Caco-2 (cell line): ENCODE results near the gene ADCY9. TPM values are rescaled to one million over a fixed set of nuclear protein-coding genes. Genes with fewer than 3 reads are reported as not detected.
A peak's percentile ranks its signal among the peaks of the same experiment; 100 is the strongest.

ENCODE experiments used
- BruUV-seq: library from RNA; stranded (reverse); fragments of 400-500 nt; replicated peaks from 2 replicates; lab custom pipeline; 2021; lab: Mats Ljungman, UMichigan
- CTCF ChIA-PET: fragments of 300-600 bp; sonication (Branson Sonifier 250); formaldehyde crosslinking; loops from one replicate; lab custom pipeline; 2022; ENCODE audit warnings: antibody characterized with exemption; lab: Charles Lee
- POLR2A ChIA-PET: fragments of 300-600 bp; sonication (Branson Sonifier 250); formaldehyde crosslinking; loops from one replicate; lab custom pipeline; 2022; ENCODE audit warnings: antibody characterized with exemption; lab: Charles Lee
- DNase-seq, 2 experiments: peaks; one replicate each; pipeline versions ENCODE4 v3.0.0 to v3.0.0-alpha.2; 2020 to 2022
- H3K27me3 ChIP-seq: replicated peaks from 2 replicates; pipeline ENCODE4 v1.6.0; 2011; ENCODE audit warnings: low read length; ENCODE audit not compliant: control insufficient read depth, insufficient read depth
- H3K36me3 ChIP-seq: 2 replicates; pipeline ENCODE4 v1.5.1; 2011; ENCODE audit warnings: low read length; ENCODE audit not compliant: control insufficient read depth, insufficient read depth
- H3K4me1 ChIP-seq: fragments of 250-450 bp; sonication (Bioruptor Pico); 2 replicates; pipeline ENCODE4 v1.5.1; 2020; ENCODE audit warnings: mild to moderate bottlenecking
- H3K4me3 ChIP-seq: 2 replicates; pipeline ENCODE4 v1.5.1; 2011; ENCODE audit warnings: low read depth, mild to moderate bottlenecking, control low read depth, low read length
- H3K9me3 ChIP-seq: fragments of 250-450 bp; sonication (Bioruptor Pico); 2 replicates; pipeline ENCODE4 v1.5.1; 2020; ENCODE audit warnings: mild to moderate bottlenecking, moderate library complexity
- H3K27ac Mint-ChIP-seq: one replicate; pipeline ENCODE4 v1.8.0; 2022; ENCODE audit warnings: mixed read lengths; ENCODE audit not compliant: unreplicated experiment
- H3K27me3 Mint-ChIP-seq: one replicate; pipeline ENCODE4 v1.8.0; 2022; ENCODE audit warnings: mixed read lengths; ENCODE audit not compliant: insufficient read depth, unreplicated experiment
- H3K36me3 Mint-ChIP-seq: one replicate; pipeline ENCODE4 v1.8.0; 2022; ENCODE audit warnings: mild to moderate bottlenecking, mixed read lengths; ENCODE audit not compliant: insufficient read depth, unreplicated experiment
- H3K4me1 Mint-ChIP-seq: one replicate; pipeline ENCODE4 v1.8.0; 2022; ENCODE audit warnings: low read depth, mixed read lengths; ENCODE audit not compliant: unreplicated experiment
- H3K4me3 Mint-ChIP-seq: one replicate; pipeline ENCODE4 v1.8.0; 2022; ENCODE audit warnings: mild to moderate bottlenecking, moderate library complexity, mixed read lengths; ENCODE audit not compliant: unreplicated experiment
- H3K9me3 Mint-ChIP-seq: one replicate; pipeline ENCODE4 v1.8.0; 2022; ENCODE audit warnings: mixed read lengths; ENCODE audit not compliant: unreplicated experiment
- CTCF ChIP-seq, 2 experiments: fragments of 200-600 bp in 1 of 2; IDR thresholded peaks; 1 replicate in 1 of 2; 2 replicates in 1 of 2; pipeline versions ENCODE4 v1.5.1 to v1.8.0; 2011 to 2022; ENCODE audit warnings: antibody characterized with exemption in 1 of 2, control low read depth in 1 of 2, inconsistent platforms in 1 of 2, low read depth in 1 of 2, low read length in 1 of 2, mild to moderate bottlenecking in 1 of 2, moderate library complexity in 1 of 2; ENCODE audit not compliant: insufficient read depth in 1 of 2, severe bottlenecking in 1 of 2, unreplicated experiment in 1 of 2
- intact Hi-C: fragments of 100-400 bp; cut with micrococcal nuclease; formaldehyde crosslinking; loops from one replicate; pipeline ENCODE4 v1.10.0; 2022; ENCODE audit not compliant: unreplicated experiment
- total RNA-seq: library from RNA; stranded (reverse); gene quantifications from 2 replicates; pipeline ENCODE4 v1.2.3, GENCODE V29; 2022

ADCY9 gene
- total RNA-seq, 1 experiment from 2014 or later: 11.5 TPM

DNA sequence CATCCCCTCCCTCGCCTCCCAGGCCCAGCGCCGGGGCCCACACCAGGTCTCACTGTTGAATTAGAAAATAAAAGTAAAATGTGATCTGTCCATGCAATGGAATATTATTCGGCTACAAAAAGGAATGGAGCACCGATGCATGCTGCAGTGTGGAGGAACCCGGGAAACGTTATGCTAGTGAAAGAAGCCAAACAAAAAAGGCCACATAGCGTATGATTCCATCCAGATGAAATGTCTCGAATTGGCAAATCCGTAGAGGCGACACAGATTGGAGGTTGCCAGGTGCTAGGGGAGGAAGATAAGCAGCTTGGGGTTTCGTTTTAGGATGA, 972 bp upstream of the ADCY9 start:
- POLR2A ChIA-PET: no interaction called here
- Mint-ChIP-seq H3K27me3 (no peaks in the 10 kb centered on the region), H3K4me1 (peaks cover 10% of the 10 kb centered on the region), H3K4me3 (peak overlapping the region; percentile 73), H3K36me3 (peaks cover 12% of the 10 kb centered on the region), H3K9me3 (no peaks in the 10 kb centered on the region), H3K27ac (peak overlapping the region; percentile 9)
- H3K4me3 ChIP-seq: peak overlapping the region; percentile 62
- peaks cover 5% of the 10 kb centered on the region; the same call in 1 of the 2 replicates for H3K4me1 ChIP-seq
- TF ChIP-seq CTCF (IDR thresholded peaks at IDR 0.05; ENCODE audit: insufficient read depth in 1 of 2, low read depth in 1 of 2, low read length in 1 of 2, severe bottlenecking in 1 of 2, unreplicated experiment in 1 of 2): no peak
- no peaks in the 10 kb centered on the region for H3K27me3 ChIP-seq
- BruUV-seq: no TSS peak
- no peaks in the 10 kb centered on the region for H3K36me3 ChIP-seq
- no peaks in the 10 kb centered on the region for H3K9me3 ChIP-seq
- intact Hi-C loops: no loop called here
- DNase-seq: no peak
- CTCF ChIA-PET: no interaction called here

GRCh38 chr16:4115949-4116318, 308 bp downstream of the ADCY9 start:
- Mint-ChIP-seq H3K4me1 (peaks cover 10% of the 10 kb centered on the region), H3K36me3 (peaks cover 10% of the 10 kb centered on the region), H3K9me3 (no peaks in the 10 kb centered on the region), H3K4me3 (peak overlapping the region; percentile 73), H3K27me3 (no peaks in the 10 kb centered on the region), H3K27ac (no peak overlapping the region)
- POLR2A ChIA-PET: no interaction called here
- H3K36me3 ChIP-seq: no peaks in the 10 kb centered on the region
- intact Hi-C loops: no loop called here
- H3K27me3 ChIP-seq: no peaks in the 10 kb centered on the region
- TF ChIP-seq CTCF (IDR thresholded peaks at IDR 0.05; ENCODE audit: insufficient read depth in 1 of 2, low read depth in 1 of 2, low read length in 1 of 2, severe bottlenecking in 1 of 2, unreplicated experiment in 1 of 2): no peak
- BruUV-seq: no TSS peak
- no peak for DNase-seq
- CTCF ChIA-PET: interaction anchor here (1.6 kb wide), 1 partner anchor 138 kb away, joined by 5 read pairs; no protein-coding TSS in a partner anchor
- peak overlapping the region; percentile 59 for H3K4me3 ChIP-seq
- peaks cover 5% of the 10 kb centered on the region; the same call in 1 of the 2 replicates for H3K4me1 ChIP-seq
- H3K9me3 ChIP-seq: no peaks in the 10 kb centered on the region

DNA sequence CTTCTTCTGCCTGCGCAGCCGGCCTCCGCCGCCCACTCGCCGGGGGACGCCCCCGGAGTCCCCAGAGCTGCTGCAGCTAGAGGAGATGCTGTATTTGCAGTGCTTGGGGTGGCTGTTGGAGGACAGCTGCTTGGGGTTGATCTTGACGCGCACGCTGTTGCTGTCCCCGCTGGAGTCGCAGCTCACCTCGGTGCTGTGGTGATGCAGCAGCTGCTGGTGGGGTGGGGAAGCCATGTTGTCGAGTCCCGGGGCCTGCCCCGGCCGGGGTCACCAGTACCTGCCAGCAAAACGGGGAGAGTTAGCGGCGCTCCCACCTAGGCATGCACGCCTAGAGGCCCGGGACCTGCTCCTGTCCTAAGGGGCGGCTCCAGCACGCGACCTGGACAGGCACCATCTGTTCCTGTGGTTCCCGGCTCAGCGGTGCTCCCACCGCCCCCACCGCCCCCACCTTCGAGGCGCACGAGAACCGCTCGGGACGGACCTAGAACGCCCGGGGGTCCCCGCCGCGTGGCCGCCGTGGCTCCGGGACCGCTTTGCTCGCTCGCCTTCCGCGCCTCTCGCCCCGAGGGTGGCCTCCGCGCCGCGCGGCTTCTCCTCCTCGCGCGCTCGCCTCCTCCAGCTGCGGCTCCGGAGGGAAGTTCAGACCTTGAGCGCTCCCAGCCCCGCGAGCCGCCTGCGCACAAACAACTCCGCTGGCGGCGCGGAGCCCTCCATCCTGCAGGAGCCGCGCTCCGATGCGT, 863 bp downstream of the ADCY9 start:
- Mint-ChIP-seq H3K27me3 (no peaks in the 10 kb centered on the region), H3K4me3 (peak overlapping the region; percentile 72)
- POLR2A ChIA-PET: no interaction called here

More for the DNA sequence above, 863 bp downstream of the ADCY9 start:
- H3K27ac Mint-ChIP-seq: no peak overlapping the region
- no peaks in the 10 kb centered on the region for H3K9me3 Mint-ChIP-seq
- no peak for TF ChIP-seq CTCF (IDR thresholded peaks at IDR 0.05; ENCODE audit: insufficient read depth in 1 of 2, low read depth in 1 of 2, low read length in 1 of 2, severe bottlenecking in 1 of 2, unreplicated experiment in 1 of 2)
- peak; percentile 43 to 60 for DNase-seq
- intact Hi-C loops: no loop called here
- Histone ChIP-seq H3K4me3 (peak overlapping the region; percentile 59), H3K9me3 (no peaks in the 10 kb centered on the region), H3K4me1 (peaks cover 5% of the 10 kb centered on the region; the same call in 1 of the 2 replicates), H3K36me3 (no peaks in the 10 kb centered on the region), H3K27me3 (no peaks in the 10 kb centered on the region)
- no TSS peak for BruUV-seq
- H3K4me1 Mint-ChIP-seq: peaks cover 10% of the 10 kb centered on the region
- CTCF ChIA-PET: interaction anchor here (1.6 kb wide), 1 partner anchor 139 kb away, joined by 5 read pairs; no protein-coding TSS in a partner anchor
- H3K36me3 Mint-ChIP-seq: peaks cover 6% of the 10 kb centered on the region
